Activated CD4-positive, alpha-beta T cell treated with anti-CD3 and anti-CD28 coated beads, Interleukin-2, amount 10 ng/mL, durations not matched to agents 24 days and 14 days (primary cell): ENCODE results near the gene PSMD9. TPM values are rescaled to one million over a fixed set of nuclear protein-coding genes. Genes with fewer than 3 reads are reported as not detected.
A peak's percentile ranks its signal among the peaks of the same experiment; 100 is the strongest.
"Not testable (repeated sequence)": the region's sequence is repeated elsewhere in the genome, so short reads cannot be mapped to it uniquely, and the experiment has no call there.

ENCODE experiments used
- DNase-seq: peaks from one replicate; pipeline ENCODE4 v3.0.0; 2022
- H3K27ac Mint-ChIP-seq: one replicate; pipeline ENCODE4 v1.8.0; 2022; ENCODE audit warnings: mild to moderate bottlenecking, mixed read lengths
- H3K27me3 Mint-ChIP-seq: one replicate; pipeline ENCODE4 v1.8.0; 2022; ENCODE audit warnings: mixed read lengths
- H3K36me3 Mint-ChIP-seq: one replicate; pipeline ENCODE4 v1.8.0; 2022; ENCODE audit warnings: low read depth, mild to moderate bottlenecking, mixed read lengths
- H3K4me1 Mint-ChIP-seq: one replicate; pipeline ENCODE4 v1.8.0; 2021; ENCODE audit warnings: mixed read lengths
- H3K4me3 Mint-ChIP-seq: one replicate; pipeline ENCODE4 v1.8.0; 2022; ENCODE audit warnings: mild to moderate bottlenecking, moderate library complexity, mixed read lengths
- H3K9me3 Mint-ChIP-seq: one replicate; pipeline ENCODE4 v1.8.0; 2021; ENCODE audit warnings: mixed read lengths
- intact Hi-C: fragments of 100-400 bp; cut with micrococcal nuclease; formaldehyde crosslinking; loops from one replicate; pipeline ENCODE4 v1.15.1; 2023
- total RNA-seq: library from RNA; stranded (reverse); gene quantifications from 2 replicates; pipeline ENCODE4 v1.2.3, GENCODE V29; 2022

Gene PSMD9
- total RNA-seq: 63.8 and 69.9 TPM in 2 replicates

GRCh38 chr12:121888478-121889273 is at the start of gene PSMD9:
PSMD9 (plus strand) TSS chr12:121888790; CDS start chr12:121888857, 67 bp downstream.
- no peaks in the 10 kb centered on the region for H3K9me3 Mint-ChIP-seq
- intact Hi-C loops: loop anchor here (1.0 to 5.0 kb wide), 7 partner anchors 30 to 202 kb away; partner anchors contain the start of genes CFAP251 and TMEM120B

GRCh38 chr12:121839106-121839992 is 49.2 kb upstream of the PSMD9 start:
- intact Hi-C loops: loop anchor here (1.0 to 2.0 kb wide), 2 partner anchors 45 to 49 kb away; partner anchors contain the start of gene PSMD9

More at GRCh38 chr12:121888478-121889273, at the start of gene PSMD9:
- peaks cover 33% of the 10 kb centered on the region for H3K4me1 Mint-ChIP-seq
- peaks cover 10% of the 10 kb centered on the region for H3K36me3 Mint-ChIP-seq
- H3K4me3 Mint-ChIP-seq: peak within 1 kb of the TSS; percentile 98
- H3K27ac Mint-ChIP-seq: peak within 1 kb of the TSS; percentile 99
- no peaks in the 10 kb centered on the region for H3K27me3 Mint-ChIP-seq
- peak; percentile 100 for DNase-seq

GRCh38 chr12:121839993-121840761 is 48.4 kb upstream of the PSMD9 start:
- Mint-ChIP-seq H3K4me3 (peak overlapping the region; percentile 95), H3K27me3 (no peaks in the 10 kb centered on the region), H3K36me3 (no peaks in the 10 kb centered on the region), H3K27ac (peak overlapping the region; percentile 87), H3K9me3 (no peaks in the 10 kb centered on the region), H3K4me1 (peaks cover 13% of the 10 kb centered on the region)
- intact Hi-C loops: loop anchor here (1.0 to 2.0 kb wide), 2 partner anchors 45 to 48 kb away; partner anchors contain the start of gene PSMD9
- DNase-seq: no peak

More at GRCh38 chr12:121839106-121839992, 49.2 kb upstream of the PSMD9 start:
- H3K4me3 Mint-ChIP-seq: peak overlapping the region; percentile 95
- no peaks in the 10 kb centered on the region for H3K36me3 Mint-ChIP-seq
- no peaks in the 10 kb centered on the region for H3K9me3 Mint-ChIP-seq
- no peaks in the 10 kb centered on the region for H3K27me3 Mint-ChIP-seq
- H3K4me1 Mint-ChIP-seq: peaks cover 13% of the 10 kb centered on the region
- peak overlapping the region; percentile 87 for H3K27ac Mint-ChIP-seq
- peak; percentile 100 for DNase-seq

- H3K4me3 Mint-ChIP-seq: no peak overlapping the region
- no peaks in the 10 kb centered on the region for H3K36me3 Mint-ChIP-seq
- H3K27ac Mint-ChIP-seq: no peak overlapping the region
- intact Hi-C loops: no loop called here
- DNase-seq: no peak
- H3K9me3 Mint-ChIP-seq: no peaks in the 10 kb centered on the region
- no peaks in the 10 kb centered on the region for H3K27me3 Mint-ChIP-seq
- H3K4me1 Mint-ChIP-seq: peaks cover 13% of the 10 kb centered on the region
Observed at GRCh38 chr12:121843236-121843982, 45.2 kb upstream of the PSMD9 start.

- H3K27me3 Mint-ChIP-seq: no peaks in the 10 kb centered on the region
- no peak for DNase-seq
- H3K36me3 Mint-ChIP-seq: no peaks in the 10 kb centered on the region
- H3K4me1 Mint-ChIP-seq: peaks cover 2% of the 10 kb centered on the region
- H3K27ac Mint-ChIP-seq: no peak overlapping the region
- H3K9me3 Mint-ChIP-seq: no peaks in the 10 kb centered on the region
- intact Hi-C loops: no loop called here
- no peak overlapping the region for H3K4me3 Mint-ChIP-seq
Observed at GRCh38 chr12:121845701-121846100, 42.9 kb upstream of the PSMD9 start.

- Mint-ChIP-seq H3K27me3 (no peaks in the 10 kb centered on the region), H3K36me3 (no peaks in the 10 kb centered on the region), H3K9me3 (no peaks in the 10 kb centered on the region), H3K4me1 (peaks cover 2% of the 10 kb centered on the region), H3K27ac (no peak overlapping the region), H3K4me3 (no peak overlapping the region)
- DNase-seq: no peak
- intact Hi-C loops: no loop called here
Observed at GRCh38 chr12:121849211-121849610, 39.4 kb upstream of the PSMD9 start.

GRCh38 chr12:121849665-121850064 is 38.9 kb upstream of the PSMD9 start:
- H3K4me3 Mint-ChIP-seq: no peak overlapping the region
- H3K27me3 Mint-ChIP-seq: no peaks in the 10 kb centered on the region
- H3K36me3 Mint-ChIP-seq: no peaks in the 10 kb centered on the region
- no peak for DNase-seq
- peak overlapping the region; percentile 69 for H3K27ac Mint-ChIP-seq
- peaks cover 2% of the 10 kb centered on the region for H3K4me1 Mint-ChIP-seq
- intact Hi-C loops: no loop called here
- H3K9me3 Mint-ChIP-seq: no peaks in the 10 kb centered on the region

GRCh38 chr12:121852392-121852791 is 36.2 kb upstream of the PSMD9 start:
- H3K27ac Mint-ChIP-seq, H3K27me3 Mint-ChIP-seq, H3K36me3 Mint-ChIP-seq, intact Hi-C loops, H3K4me3 Mint-ChIP-seq, DNase-seq, H3K9me3 Mint-ChIP-seq, H3K4me1 Mint-ChIP-seq: not testable (repeated sequence)

GRCh38 chr12:121857322-121858246 is 31.0 kb upstream of the PSMD9 start:
- no peak for DNase-seq
- Mint-ChIP-seq H3K36me3 (no peaks in the 10 kb centered on the region), H3K27me3 (no peaks in the 10 kb centered on the region), H3K9me3 (no peaks in the 10 kb centered on the region), H3K27ac (no peak overlapping the region), H3K4me3 (no peak overlapping the region), H3K4me1 (no peaks in the 10 kb centered on the region)
- intact Hi-C loops: no loop called here

- no peaks in the 10 kb centered on the region for H3K9me3 Mint-ChIP-seq
- no peak overlapping the region for H3K27ac Mint-ChIP-seq
- intact Hi-C loops: no loop called here
- H3K27me3 Mint-ChIP-seq: no peaks in the 10 kb centered on the region
- no peak overlapping the region for H3K4me3 Mint-ChIP-seq
- H3K4me1 Mint-ChIP-seq: no peaks in the 10 kb centered on the region
- DNase-seq: no peak
- no peaks in the 10 kb centered on the region for H3K36me3 Mint-ChIP-seq
Observed at GRCh38 chr12:121858318-121858661, 30.3 kb upstream of the PSMD9 start.

GRCh38 chr12:121858662-121859572 is 29.7 kb upstream of the PSMD9 start, which contains the start of gene HPD:
HPD (minus strand) TSS chr12:121858859; CDS start chr12:121858823, 36 bp downstream.
- DNase-seq: no peak
- Mint-ChIP-seq H3K4me1 (no peaks in the 10 kb centered on the region), H3K9me3 (no peaks in the 10 kb centered on the region)

More at GRCh38 chr12:121858662-121859572, 29.7 kb upstream of the PSMD9 start, which contains the start of gene HPD:
- Mint-ChIP-seq H3K27me3 (no peaks in the 10 kb centered on the region), H3K4me3 (no peak within 1 kb of the TSS), H3K27ac (no peak within 1 kb of the TSS), H3K36me3 (no peaks in the 10 kb centered on the region)
- intact Hi-C loops: no loop called here
